HFF-Myc (cell line): ENCODE measurements around the gene ATCAY.

Source experiments
- DNase-seq: peaks from one replicate; pipeline ENCODE4 v3.0.0-alpha.2; 2011; ENCODE audit warnings: low read depth; ENCODE audit errors: extremely low read depth
- H3K4me3 ChIP-seq: replicated peaks from 2 replicates; pipeline ENCODE4 v1.5.1; 2011; ENCODE audit warnings: low read depth, mild to moderate bottlenecking, control low read depth, low read length
- CTCF ChIP-seq: IDR thresholded peaks from 2 replicates; pipeline ENCODE4 v1.5.1; 2012; ENCODE audit warnings: mild to moderate bottlenecking, low read depth, low read length, control low read depth; ENCODE audit errors: missing control alignments

Gene ATCAY

GRCh38 chr19:3836887-3837286 lies 43.6 kb upstream of the ATCAY start:
- TF ChIP-seq CTCF, result no peak
- no peak for DNase-seq

GRCh38 chr19:3837332-3837731 lies 43.2 kb upstream of the ATCAY start:
- TF ChIP-seq CTCF, result no peak
- no peak overlapping the region for H3K4me3 ChIP-seq
- DNase-seq, result no peak

More at GRCh38 chr19:3836887-3837286, 43.6 kb upstream of the ATCAY start:
- H3K4me3 ChIP-seq, result no peak overlapping the region

GRCh38 chr19:3837922-3838321 lies 42.6 kb upstream of the ATCAY start:
- DNase-seq, result no peak
- no peak for TF ChIP-seq CTCF
- no peak overlapping the region for H3K4me3 ChIP-seq

GRCh38 chr19:3838661-3839060 lies 41.8 kb upstream of the ATCAY start:
- no peak for DNase-seq
- H3K4me3 ChIP-seq, result no peak overlapping the region
- TF ChIP-seq CTCF, result no peak

GRCh38 chr19:3839941-3840340 lies 40.5 kb upstream of the ATCAY start:
- no peak for TF ChIP-seq CTCF
- no peak overlapping the region for H3K4me3 ChIP-seq
- no peak for DNase-seq

GRCh38 chr19:3840804-3841203 lies 39.7 kb upstream of the ATCAY start:
- TF ChIP-seq CTCF, result no peak
- no peak for DNase-seq
- no peak overlapping the region for H3K4me3 ChIP-seq

GRCh38 chr19:3842948-3843347 lies 37.5 kb upstream of the ATCAY start:
- no peak for DNase-seq
- H3K4me3 ChIP-seq, result no peak overlapping the region
- no peak for TF ChIP-seq CTCF
